KOPT-K1 (cell line): ENCODE data around the gene PGRMC2.
"Not testable (repeated sequence)": the region's sequence is repeated elsewhere in the genome, so short reads cannot be mapped to it uniquely, and the experiment has no call there.

Experiments used
- H3K27ac ChIP-seq: fragments of 200-600 bp; sonication (generic); 2 replicates; pipeline ENCODE4 v1.5.1; 2016; ENCODE audit warnings: antibody characterized with exemption, mild to moderate bottlenecking, low read depth, low read length; ENCODE audit not compliant: poor library complexity, severe bottlenecking
- H3K36me3 ChIP-seq: fragments of 200-600 bp; sonication (generic); 2 replicates; pipeline ENCODE4 v1.5.1; 2017; ENCODE audit warnings: antibody characterized with exemption, mild to moderate bottlenecking, low read length, moderate library complexity; ENCODE audit not compliant: insufficient read depth
- H3K9me3 ChIP-seq: fragments of 200-600 bp; sonication (generic); 2 replicates; pipeline ENCODE4 v1.5.1; 2017; ENCODE audit warnings: antibody characterized with exemption, low read length, mild to moderate bottlenecking; ENCODE audit not compliant: insufficient read depth, poor library complexity, severe bottlenecking

PGRMC2 gene

GRCh38 chr4:128287871-128288688, 467 bp upstream of the PGRMC2 start:
- peaks cover 18% of the 10 kb centered on the region for H3K36me3 ChIP-seq
- no peaks in the 10 kb centered on the region for H3K9me3 ChIP-seq
- peak overlapping the region; percentile 89 for H3K27ac ChIP-seq

GRCh38 chr4:128286474-128287058, 1.0 kb downstream of the PGRMC2 start:
- peak overlapping the region; percentile 89 for H3K27ac ChIP-seq
- H3K9me3 ChIP-seq: no peaks in the 10 kb centered on the region
- peaks cover 31% of the 10 kb centered on the region for H3K36me3 ChIP-seq

- no peaks in the 10 kb centered on the region for H3K9me3 ChIP-seq
- peaks cover 43% of the 10 kb centered on the region for H3K36me3 ChIP-seq
- no peak overlapping the region for H3K27ac ChIP-seq
Observed at GRCh38 chr4:128285085-128285997, 2.3 kb downstream of the PGRMC2 start.

GRCh38 chr4:128284317-128284716, 3.3 kb downstream of the PGRMC2 start:
- Histone ChIP-seq H3K9me3 (no peaks in the 10 kb centered on the region), H3K36me3 (peaks cover 53% of the 10 kb centered on the region), H3K27ac (no peak overlapping the region)

GRCh38 chr4:128283071-128283470, 4.5 kb downstream of the PGRMC2 start:
- H3K36me3 ChIP-seq: peaks cover 64% of the 10 kb centered on the region
- H3K9me3 ChIP-seq: no peaks in the 10 kb centered on the region
- no peak overlapping the region for H3K27ac ChIP-seq

GRCh38 chr4:128282516-128282915, 5.1 kb downstream of the PGRMC2 start:
- peaks cover 68% of the 10 kb centered on the region for H3K36me3 ChIP-seq
- no peaks in the 10 kb centered on the region for H3K9me3 ChIP-seq
- no peak overlapping the region for H3K27ac ChIP-seq

- H3K36me3 ChIP-seq: peaks cover 72% of the 10 kb centered on the region
Observed at GRCh38 chr4:128281354-128281753, 6.3 kb downstream of the PGRMC2 start.

GRCh38 chr4:128279624-128280225, 7.9 kb downstream of the PGRMC2 start:
- Histone ChIP-seq H3K27ac (no peak overlapping the region), H3K9me3 (no peaks in the 10 kb centered on the region), H3K36me3 (peaks cover 72% of the 10 kb centered on the region)

More at GRCh38 chr4:128281354-128281753, 6.3 kb downstream of the PGRMC2 start:
- H3K9me3 ChIP-seq: no peaks in the 10 kb centered on the region
- H3K27ac ChIP-seq: no peak overlapping the region

GRCh38 chr4:128277856-128278255, 9.8 kb downstream of the PGRMC2 start:
- Histone ChIP-seq H3K36me3 (peaks cover 68% of the 10 kb centered on the region), H3K27ac (no peak overlapping the region), H3K9me3 (no peaks in the 10 kb centered on the region)

GRCh38 chr4:128275346-128275745, 12.3 kb downstream of the PGRMC2 start:
- Histone ChIP-seq H3K9me3 (no peaks in the 10 kb centered on the region), H3K27ac (no peak overlapping the region), H3K36me3 (peaks cover 70% of the 10 kb centered on the region)

GRCh38 chr4:128271551-128271950, 16.1 kb downstream of the PGRMC2 start:
- Histone ChIP-seq H3K36me3 (peaks cover 60% of the 10 kb centered on the region), H3K9me3 (no peaks in the 10 kb centered on the region), H3K27ac (no peak overlapping the region)

- peaks cover 20% of the 10 kb centered on the region for H3K9me3 ChIP-seq
- H3K27ac ChIP-seq: no peak overlapping the region
- H3K36me3 ChIP-seq: peaks cover 50% of the 10 kb centered on the region
Observed at GRCh38 chr4:128268970-128269369, 18.6 kb downstream of the PGRMC2 start.

- H3K9me3 ChIP-seq: peaks cover 20% of the 10 kb centered on the region
- H3K27ac ChIP-seq: no peak overlapping the region
- H3K36me3 ChIP-seq: peaks cover 43% of the 10 kb centered on the region
Observed at GRCh38 chr4:128267745-128268144, 19.9 kb downstream of the PGRMC2 start.

GRCh38 chr4:128267171-128267570, 20.4 kb downstream of the PGRMC2 start:
- not testable (repeated sequence) for H3K27ac ChIP-seq
- peaks cover 37% of the 10 kb centered on the region for H3K36me3 ChIP-seq
- peaks cover 20% of the 10 kb centered on the region for H3K9me3 ChIP-seq

- H3K27ac ChIP-seq: not testable (repeated sequence)
- peaks cover 21% of the 10 kb centered on the region for H3K36me3 ChIP-seq
- H3K9me3 ChIP-seq: peaks cover 20% of the 10 kb centered on the region
Observed at GRCh38 chr4:128265550-128265949, 22.1 kb downstream of the PGRMC2 start.
